HG03460 (cell line): ENCODE measurements around the gene JADE1.

Experiments
- ATAC-seq: cut with Tn5 transposase; IDR thresholded peaks from one replicate; pipeline ENCODE4 v1.9.1; 2021; ENCODE audit not compliant: unreplicated experiment

Gene JADE1

GRCh38 chr4:128809477-128810330 lies at the start of gene JADE1:
JADE1 (plus strand) TSS chr4:128809700; CDS start chr4:128831759, 22,059 bp downstream.
- peak; percentile 41 for ATAC-seq

DNA sequence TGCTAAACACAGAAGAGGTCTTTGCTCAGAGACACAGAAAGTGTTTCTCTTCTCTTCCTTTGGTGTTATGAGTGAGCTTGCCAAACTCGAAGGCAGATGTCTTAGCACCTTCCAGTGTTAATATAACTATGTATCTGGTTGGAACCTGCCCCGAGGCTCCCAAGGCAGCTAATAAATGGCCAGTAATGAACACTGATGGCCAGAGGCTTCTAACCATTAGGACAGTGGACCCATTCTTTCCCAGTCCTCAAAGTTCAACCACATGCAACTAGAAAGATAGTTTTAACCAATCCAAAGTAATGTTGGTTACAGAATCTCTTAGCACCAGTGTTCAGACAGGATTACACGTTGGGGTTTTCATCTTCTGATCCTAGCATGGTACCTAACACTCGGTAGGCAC lies 42.7 kb upstream of the JADE1 start:
- no peak for ATAC-seq

DNA sequence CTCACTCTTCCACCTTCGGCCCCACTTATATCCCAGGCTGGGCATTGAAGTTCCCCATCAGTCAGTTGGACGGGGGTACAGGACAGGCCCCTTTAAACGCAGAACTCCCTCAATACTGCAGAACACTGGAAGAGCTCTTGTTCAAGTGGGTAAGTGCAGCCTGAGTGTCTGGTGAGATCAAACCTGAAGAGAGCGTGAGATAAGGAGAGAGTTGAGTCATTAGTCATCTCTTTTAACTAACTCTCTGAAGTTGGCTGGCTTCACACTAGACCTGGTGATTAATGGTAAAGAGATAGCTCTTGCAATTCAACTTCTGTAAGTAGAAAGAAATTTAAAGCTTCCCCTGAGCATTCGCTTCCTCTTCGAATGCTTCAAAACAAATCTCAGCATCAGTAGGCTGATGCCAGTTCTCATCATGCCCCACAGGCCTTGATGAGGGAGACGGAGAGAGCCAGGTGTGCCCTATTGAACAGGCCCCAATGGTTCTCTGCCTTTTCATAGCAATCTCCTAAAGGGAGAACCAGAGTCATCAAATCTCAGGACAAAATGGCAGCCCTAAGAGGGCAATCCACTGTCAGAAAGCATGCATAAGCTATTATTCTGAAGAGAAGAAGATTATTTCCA lies 41.0 kb upstream of the JADE1 start:
- no peak for ATAC-seq

DNA sequence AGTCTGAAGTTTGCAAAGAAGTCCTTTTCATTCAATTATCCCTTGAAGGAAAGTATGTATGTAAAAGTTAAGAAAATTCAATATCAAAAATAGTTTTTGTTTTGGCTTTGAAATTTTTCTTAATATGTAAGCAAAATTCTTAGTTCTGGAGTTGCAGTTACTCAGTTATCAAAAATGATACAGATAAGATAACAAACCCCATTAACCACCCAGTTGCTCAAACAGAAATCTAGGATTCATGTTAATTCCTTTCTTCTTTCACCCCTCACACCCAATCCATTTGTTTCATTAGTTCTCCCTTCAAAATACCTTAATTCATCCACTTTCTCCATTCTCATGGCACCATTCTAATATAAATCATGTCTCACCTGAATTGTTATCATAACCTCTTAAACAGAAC lies 40.5 kb upstream of the JADE1 start:
- ATAC-seq: no peak

DNA sequence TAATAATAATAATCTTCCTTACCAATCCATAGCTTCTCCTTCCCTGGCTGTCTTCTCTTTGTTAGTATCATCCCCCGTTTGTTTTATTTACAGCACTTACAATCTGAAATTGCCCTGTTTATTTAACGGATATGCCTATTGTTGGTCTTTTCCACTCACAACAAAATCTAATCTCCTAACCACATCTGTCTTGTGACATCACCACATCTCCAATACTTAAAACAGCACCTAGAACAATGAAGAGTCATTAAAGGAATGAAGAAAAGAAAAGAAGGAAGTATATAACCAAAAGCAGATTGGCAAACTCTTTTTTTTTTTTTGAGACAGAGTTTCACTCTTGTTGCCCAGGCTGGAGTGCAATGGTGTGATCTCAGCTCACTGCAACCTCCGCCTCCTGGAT lies 38.7 kb upstream of the JADE1 start:
- no peak for ATAC-seq

DNA sequence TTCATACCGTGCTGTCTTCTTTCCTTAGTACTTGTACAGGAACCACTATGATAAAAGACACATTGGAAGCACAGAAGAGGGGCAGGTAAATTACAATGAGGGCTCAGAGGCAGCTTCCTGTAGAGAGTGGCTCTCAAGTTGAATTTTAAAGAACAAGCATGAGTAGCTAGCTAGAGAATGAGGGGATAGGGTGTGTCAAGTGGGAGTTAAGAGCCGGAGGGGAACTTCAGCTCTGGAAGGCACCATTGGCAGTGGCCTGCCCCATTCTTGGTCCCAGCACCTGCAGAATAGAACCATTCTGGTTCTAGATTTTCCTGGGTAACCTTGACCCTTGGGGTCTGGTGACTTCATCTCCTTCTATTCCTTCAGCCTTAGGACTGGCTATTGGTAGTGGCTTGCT lies 34.0 kb upstream of the JADE1 start:
- ATAC-seq: no peak

DNA sequence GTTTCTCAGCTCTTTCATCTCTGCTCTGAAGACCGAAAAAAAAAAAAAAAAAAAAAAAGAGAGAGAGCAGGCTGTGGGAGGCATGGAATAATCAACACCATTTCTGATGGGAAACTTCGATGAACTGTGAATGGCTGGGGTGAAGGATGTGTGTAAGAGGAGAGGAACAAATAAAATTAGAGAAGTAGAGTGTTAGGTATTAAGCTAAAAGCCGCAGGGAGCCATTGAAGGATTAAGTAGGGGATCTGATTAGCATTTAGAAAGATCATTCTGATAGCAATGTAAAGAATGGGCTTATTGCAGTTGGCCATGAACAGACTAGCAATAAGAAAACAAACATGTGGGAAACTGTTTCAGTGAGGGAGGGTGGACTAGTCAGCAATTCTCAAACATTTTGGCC lies 33.6 kb upstream of the JADE1 start:
- no peak for ATAC-seq

DNA sequence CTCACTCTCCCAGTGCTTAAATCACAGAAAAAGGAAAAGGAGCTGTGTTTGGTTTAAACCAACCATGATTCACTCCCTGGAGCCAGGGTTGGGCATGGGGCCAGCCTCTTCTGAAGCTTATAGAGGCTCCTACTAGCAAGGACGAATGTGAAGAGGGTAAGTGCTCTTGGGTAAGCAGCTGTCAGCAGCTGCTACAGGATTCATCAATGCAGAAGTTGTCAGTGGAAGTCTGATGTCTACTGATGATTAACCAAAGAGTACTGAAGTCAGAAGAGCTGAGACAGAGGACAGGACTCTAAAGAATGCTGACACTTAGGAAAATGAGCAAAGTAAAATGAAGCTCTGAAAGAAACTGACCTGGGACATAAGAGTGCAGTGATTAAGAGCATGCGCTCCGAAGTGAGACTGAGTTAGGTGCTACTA lies 32.7 kb upstream of the JADE1 start:
- no peak for ATAC-seq

DNA sequence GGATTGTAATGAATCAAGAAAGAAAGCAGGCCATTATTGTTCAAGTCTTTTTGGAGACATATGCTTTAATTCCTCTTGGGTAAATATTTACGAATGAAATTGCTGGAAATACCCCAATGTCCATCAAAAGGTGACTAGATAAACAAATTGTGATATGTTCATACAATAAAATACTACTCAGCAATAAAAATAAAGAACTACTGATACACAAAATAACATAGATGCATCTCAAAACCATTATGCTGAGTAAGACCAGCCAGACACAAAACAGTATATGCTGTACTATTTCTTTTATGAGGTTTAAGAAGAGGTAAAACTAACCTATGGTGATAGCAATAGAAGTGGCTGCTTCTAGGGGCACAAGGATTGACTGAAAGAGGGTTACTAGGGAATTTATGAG lies 28.8 kb upstream of the JADE1 start:
- ATAC-seq: no peak

DNA sequence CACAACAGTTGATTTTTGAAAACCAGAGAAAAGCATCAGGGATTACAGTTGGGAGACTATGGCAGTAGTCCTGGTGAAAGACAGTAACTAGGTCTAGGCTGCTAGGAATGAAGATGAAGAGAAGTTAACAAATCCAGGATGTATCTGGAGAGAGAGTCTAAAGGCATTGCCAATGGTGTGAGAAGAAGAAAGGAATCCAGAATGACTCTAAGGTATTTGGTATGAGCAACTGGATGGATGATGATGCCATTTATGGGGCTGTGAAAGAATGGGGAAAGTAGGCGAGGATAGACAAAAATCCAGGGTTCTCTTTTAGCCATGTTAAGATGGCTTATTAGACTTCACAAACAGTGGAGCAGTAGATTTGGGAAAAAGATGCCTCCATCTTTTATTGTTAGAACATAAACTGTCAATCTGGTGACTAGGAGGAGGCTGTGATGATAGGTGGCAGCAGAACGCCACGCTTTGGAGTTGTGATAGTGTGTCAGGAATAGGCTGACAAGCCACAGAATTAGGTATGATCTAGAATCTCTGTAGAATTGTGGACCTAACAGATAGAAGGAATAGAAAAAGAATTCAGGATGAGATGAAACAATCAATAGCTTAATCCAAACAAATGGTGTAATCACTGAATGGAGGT lies 27.3 kb upstream of the JADE1 start:
- no peak for ATAC-seq

- ATAC-seq: no peak
Observed at GRCh38 chr4:128782875-128783614, 26.5 kb upstream of the JADE1 start.

- no peak for ATAC-seq
Observed at GRCh38 chr4:128787509-128788311, 21.8 kb upstream of the JADE1 start.

DNA sequence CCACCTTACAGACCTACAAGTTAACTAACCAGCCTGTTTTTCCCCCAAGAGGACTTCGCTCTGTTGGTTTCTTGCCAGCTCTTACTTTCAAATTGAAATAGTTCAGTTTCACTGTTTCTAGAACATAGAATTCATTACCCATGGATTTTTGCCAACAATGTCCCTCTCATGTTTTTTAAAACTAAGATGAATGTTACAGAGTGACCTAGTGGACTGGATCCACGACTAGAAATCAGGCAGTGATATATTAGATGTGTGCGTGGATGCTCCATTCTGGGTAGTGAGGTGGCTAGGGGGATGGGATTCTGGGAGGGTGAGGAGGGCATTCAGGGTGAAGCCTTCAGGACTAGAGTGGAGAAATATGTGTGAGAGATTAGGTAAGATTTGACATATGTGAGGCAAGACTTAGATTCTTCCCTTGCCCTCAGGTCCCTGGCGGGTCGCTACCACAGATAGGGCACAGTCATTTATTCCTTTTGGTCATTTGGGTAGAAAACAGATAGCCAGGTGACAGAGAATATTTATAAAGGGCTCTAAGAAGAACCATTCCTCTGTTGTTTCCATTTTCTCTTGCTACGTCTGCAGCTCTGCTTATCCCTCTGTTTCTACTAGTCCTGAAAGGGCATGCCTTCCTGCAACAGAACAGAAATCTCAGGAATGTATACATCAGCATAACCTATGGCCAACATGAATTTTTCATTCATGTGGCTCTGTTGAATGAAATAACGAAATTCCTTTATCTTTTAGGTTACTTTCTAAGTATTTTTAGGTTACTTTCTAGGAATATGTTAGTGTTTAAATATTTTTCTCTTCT lies 15.4 kb upstream of the JADE1 start:
- no peak for ATAC-seq

- no peak for ATAC-seq
Observed at GRCh38 chr4:128796934-128797333, 12.6 kb upstream of the JADE1 start.

DNA sequence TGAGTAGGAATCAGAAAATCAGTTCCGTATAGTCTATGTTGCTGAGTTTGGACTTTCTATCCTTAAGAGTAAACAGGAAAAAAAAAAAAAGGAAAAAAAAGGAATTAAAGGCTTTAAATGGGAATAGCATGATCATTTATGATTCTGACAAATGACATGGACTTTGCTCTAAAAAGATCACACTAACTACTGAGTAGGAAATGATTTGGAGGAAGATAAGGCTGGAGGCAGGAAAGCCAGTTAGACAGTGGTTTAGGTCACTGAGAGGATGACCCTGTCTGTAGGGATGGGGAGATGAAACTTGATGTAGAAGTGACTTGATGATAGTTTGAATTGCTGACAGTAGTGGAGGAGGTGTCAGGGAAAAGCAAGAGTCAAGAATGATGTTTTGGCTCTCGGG lies 9.2 kb upstream of the JADE1 start:
- no peak for ATAC-seq

- no peak for ATAC-seq
Observed at GRCh38 chr4:128800701-128801284, 8.7 kb upstream of the JADE1 start.

DNA sequence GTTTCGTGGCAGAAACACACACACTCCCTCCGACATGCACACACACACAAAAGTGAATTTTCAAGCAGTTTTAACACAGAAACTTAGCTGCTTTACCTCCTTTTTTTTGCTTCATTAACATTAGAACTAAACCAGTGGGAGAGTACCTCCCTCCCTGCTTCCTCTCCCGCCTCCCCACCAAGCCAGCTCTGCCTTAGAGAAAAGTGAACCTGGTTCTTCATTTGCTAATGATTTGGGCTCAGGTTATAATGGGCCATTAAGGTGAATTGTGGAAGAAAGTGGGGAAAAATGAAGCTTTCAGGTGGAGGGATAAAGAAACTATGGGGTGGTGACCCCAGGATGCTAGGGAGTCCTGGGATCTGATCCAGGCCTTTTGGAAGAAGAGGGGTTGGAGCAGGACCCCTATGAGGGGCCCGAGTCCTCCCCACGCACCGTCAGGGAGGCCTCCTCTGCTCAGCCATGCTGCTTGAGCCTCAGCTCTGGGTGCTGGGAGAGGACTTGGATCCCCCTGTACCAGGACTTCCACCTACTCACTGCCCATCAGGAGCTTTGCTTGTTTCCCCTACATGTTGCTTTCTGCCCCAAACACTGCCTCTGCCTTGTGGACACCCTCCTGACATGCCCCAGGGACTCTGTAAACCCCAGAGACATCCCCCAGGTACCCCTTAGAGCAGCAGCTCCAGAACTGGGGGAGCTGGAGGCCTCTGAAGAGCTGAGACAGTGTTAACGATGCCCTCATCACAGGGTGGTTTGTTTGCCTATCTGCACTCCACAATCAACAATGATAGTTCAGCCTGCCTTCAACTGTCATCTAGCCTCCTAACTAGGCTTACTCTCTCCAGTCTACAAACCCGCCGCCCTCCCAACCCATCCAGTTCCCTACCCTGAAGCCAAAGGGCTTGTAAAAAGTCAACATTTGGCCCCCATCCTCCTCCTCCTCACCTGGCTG lies 6.5 kb upstream of the JADE1 start:
- no peak for ATAC-seq

DNA sequence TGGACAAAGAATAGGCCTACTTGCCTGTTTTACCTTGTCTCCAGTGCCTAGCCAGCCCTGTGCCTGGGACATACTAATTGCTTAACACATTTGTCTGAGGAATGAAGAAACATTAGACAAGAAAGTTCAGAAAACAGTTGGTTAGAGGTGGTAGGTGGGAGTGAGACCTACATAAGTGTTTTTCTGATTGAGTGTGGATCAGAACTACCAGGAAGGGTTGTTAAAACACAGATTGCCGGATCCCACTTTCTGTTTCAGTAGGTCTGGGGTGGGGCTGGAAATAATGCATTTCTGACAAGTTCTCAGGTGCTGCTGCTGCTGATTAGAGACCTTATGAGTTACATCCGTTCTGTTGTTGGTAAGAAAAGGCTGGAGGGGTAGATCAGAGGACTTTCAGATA lies 5.7 kb upstream of the JADE1 start:
- no peak for ATAC-seq
